CD14-positive monocyte (primary cell): ENCODE measurements around the gene HPS1. TPM values are rescaled to one million over a fixed set of nuclear protein-coding genes. Genes with fewer than 3 reads are reported as not detected.

Source experiments
- DNase-seq, 3 donors: peaks; one replicate each; pipeline ENCODE4 v3.0.0-alpha.2; 2011 to 2022
- H2AFZ ChIP-seq: 2 replicates; pipeline ENCODE4 v1.6.0; 2012; ENCODE audit warnings: mild to moderate bottlenecking, low read depth, low read length, inconsistent platforms; ENCODE audit not compliant: insufficient read depth, poor library complexity, severe bottlenecking
- H3K27ac ChIP-seq, 2 donors: 1 replicate in 1 of 2; 2 replicates in 1 of 2; pipeline ENCODE4 v1.5.1; 2012 to 2013; ENCODE audit warnings: low read length in 2 of 2, control low read depth in 1 of 2, inconsistent platforms in 1 of 2, low read depth in 1 of 2, mild to moderate bottlenecking in 1 of 2
- H3K27me3 ChIP-seq, 2 donors: one replicate each; pipeline versions ENCODE4 v1.6.0 to v1.6.1; 2011 to 2013; ENCODE audit warnings: low read length in 2 of 2; ENCODE audit not compliant: control insufficient read depth in 2 of 2, insufficient read depth in 2 of 2
- H3K36me3 ChIP-seq, 2 donors: replicated peaks in 1 of 2; 1 replicate in 1 of 2; 2 replicates in 1 of 2; pipeline versions ENCODE4 v1.5.1 to v1.6.1; 2012 to 2013; ENCODE audit warnings: low read length in 2 of 2, control low read depth in 1 of 2, inconsistent platforms in 1 of 2, mild to moderate bottlenecking in 1 of 2; ENCODE audit not compliant: insufficient read depth in 2 of 2, control insufficient read depth in 1 of 2
- H3K4me1 ChIP-seq, 2 donors: 1 replicate in 1 of 2; 2 replicates in 1 of 2; pipeline versions ENCODE4 v1.5.1 to v1.6.1; 2012 to 2013; ENCODE audit warnings: low read length in 2 of 2, control low read depth in 1 of 2, inconsistent platforms in 1 of 2, mild to moderate bottlenecking in 1 of 2, moderate library complexity in 1 of 2; ENCODE audit not compliant: insufficient read depth in 2 of 2, control insufficient read depth in 1 of 2
- H3K4me2 ChIP-seq: replicated peaks from 2 replicates; pipeline ENCODE3; 2012; ENCODE audit warnings: low read length, moderate library complexity, mild to moderate bottlenecking; ENCODE audit not compliant: poor library complexity, severe bottlenecking; ENCODE audit errors: extremely low read depth
- H3K4me3 ChIP-seq, 3 experiments: fragments of 200-600 bp in 1 of 3; sonication (generic) in 1 of 3; replicated peaks in 1 of 3; 1 replicate in 2 of 3; 2 replicates in 1 of 3; pipeline ENCODE4 v1.5.1; 2011 to 2013; ENCODE audit warnings: low read length in 3 of 3, mild to moderate bottlenecking in 3 of 3, control low read depth in 2 of 3, low read depth in 2 of 3, inconsistent platforms in 1 of 3, moderate library complexity in 1 of 3
- H3K79me2 ChIP-seq: 2 replicates; pipeline ENCODE4 v1.6.0; 2012; ENCODE audit warnings: mild to moderate bottlenecking, control low read depth, inconsistent platforms, low read length, moderate library complexity; ENCODE audit not compliant: insufficient read depth
- H3K9ac ChIP-seq: 2 replicates; pipeline ENCODE4 v1.6.0; 2017; ENCODE audit warnings: low read length, mild to moderate bottlenecking; ENCODE audit not compliant: insufficient read depth, poor library complexity, severe bottlenecking
- H3K9me3 ChIP-seq, 2 donors: replicated peaks in 1 of 2; 1 replicate in 1 of 2; 2 replicates in 1 of 2; pipeline versions ENCODE4 v1.5.1 to v1.6.1; 2012 to 2013; ENCODE audit warnings: low read length in 2 of 2, control low read depth in 1 of 2; ENCODE audit not compliant: control insufficient read depth in 1 of 2, insufficient read depth in 1 of 2
- H4K20me1 ChIP-seq: 2 replicates; pipeline ENCODE4 v1.6.0; 2012; ENCODE audit warnings: mild to moderate bottlenecking, low read length, control low read depth, moderate library complexity; ENCODE audit not compliant: insufficient read depth
- H3K27ac Mint-ChIP-seq, 7 donors: one replicate each; pipeline ENCODE4 v1.8.0; 2020; ENCODE audit warnings: mild to moderate bottlenecking in 7 of 7, mixed read lengths in 7 of 7, moderate library complexity in 6 of 7, inconsistent platforms in 2 of 7
- H3K27me3 Mint-ChIP-seq, 3 donors: one replicate each; pipeline ENCODE4 v1.8.0; 2021 to 2022; ENCODE audit warnings: low read depth in 3 of 3, mild to moderate bottlenecking in 3 of 3, mixed read lengths in 3 of 3, moderate library complexity in 3 of 3, inconsistent platforms in 1 of 3
- H3K36me3 Mint-ChIP-seq, 2 donors: one replicate each; pipeline ENCODE4 v1.8.0; 2020; ENCODE audit warnings: mixed read lengths in 2 of 2, inconsistent platforms in 1 of 2, mild to moderate bottlenecking in 1 of 2
- H3K4me1 Mint-ChIP-seq: one replicate; pipeline ENCODE4 v1.8.0; 2020; ENCODE audit warnings: mild to moderate bottlenecking, mixed read lengths
- H3K4me3 Mint-ChIP-seq, 2 donors: one replicate each; pipeline ENCODE4 v1.8.0; 2020; ENCODE audit warnings: mild to moderate bottlenecking in 2 of 2, mixed read lengths in 2 of 2, moderate library complexity in 1 of 2
- H3K9me3 Mint-ChIP-seq, 7 donors: one replicate each; pipeline ENCODE4 v1.8.0; 2020 to 2022; ENCODE audit warnings: mixed read lengths in 7 of 7, mild to moderate bottlenecking in 6 of 7, moderate library complexity in 6 of 7, inconsistent platforms in 2 of 7
- CTCF ChIP-seq: fragments of 200-600 bp; IDR thresholded peaks from one replicate; pipeline ENCODE4 v1.8.0; 2022; ENCODE audit warnings: antibody characterized with exemption, mild to moderate bottlenecking
- WGBS: methylation state at CpG from one replicate; pipeline ENCODE4 v1.1.5; 2013; ENCODE audit warnings: missing lambda C conversion rate; ENCODE audit not compliant: insufficient coverage; 5-methylcytosine and 5-hydroxymethylcytosine counted together
- intact Hi-C, 2 donors: fragments of 100-400 bp; cut with micrococcal nuclease; formaldehyde crosslinking; loops; one replicate each; pipeline versions ENCODE4 v1.15.0 to v1.15.1; 2023
- polyA plus RNA-seq, 3 donors: library from polyadenylated mRNA; depleted of rRNA in 1 of 3; unstranded in 2 of 3; stranded (reverse) in 1 of 3; fragments of 300-500 nt in 2 of 3; fragments of >200 nt in 1 of 3; fragmentation: Illumina TruSeq in 2 of 3; gene quantifications; 1 replicate in 2 of 3; 2 replicates in 1 of 3; pipeline ENCODE4 v1.2.3, GENCODE V29; 2012 to 2021

The HPS1 gene
- polyA plus RNA-seq, 3 donors = 73.0 to 135 (median 85.2) TPM

GRCh38 chr10:98404571-98405359, 42.0 kb downstream of the HPS1 start:
- Histone ChIP-seq H3K79me2 (no peaks in the 10 kb centered on the region), H3K9ac (no peak overlapping the region), H3K36me3 (no peaks in the 10 kb centered on the region), H3K27me3 (no peaks in the 10 kb centered on the region), H3K4me1 (no peaks in the 10 kb centered on the region), H3K9me3 (no peaks in the 10 kb centered on the region), H3K27ac (no peak overlapping the region), H2AFZ (no peak overlapping the region), H4K20me1 (no peaks in the 10 kb centered on the region), H3K4me3 (no peak overlapping the region), H3K4me2 (no peak overlapping the region)
- intact Hi-C loops = no loop called here
- Mint-ChIP-seq H3K27ac (no peak overlapping the region), H3K9me3 (peaks cover 0 to 2% (median 0%) of the 10 kb centered on the region in 7 donors), H3K36me3 (peaks cover 0 to 8% of the 10 kb centered on the region in 2 donors), H3K4me3 (no peak overlapping the region), H3K4me1 (no peaks in the 10 kb centered on the region), H3K27me3 (peaks cover 0 to 5% (median 5%) of the 10 kb centered on the region in 3 donors)
- TF ChIP-seq CTCF = no peak
- no peak for DNase-seq
- WGBS = 88% methylated on average over 7 of the region's 8 CpGs

- no peaks in the 10 kb centered on the region for H3K79me2 ChIP-seq
- H2AFZ ChIP-seq = no peak overlapping the region
- no peak for TF ChIP-seq CTCF
- no peaks in the 10 kb centered on the region for H3K4me1 ChIP-seq
- no peaks in the 10 kb centered on the region for H3K36me3 ChIP-seq
- Mint-ChIP-seq H3K36me3 (peaks cover 0 to 8% of the 10 kb centered on the region in 2 donors), H3K4me1 (no peaks in the 10 kb centered on the region), H3K27ac (peak overlapping the region in 1 of 7 donors; percentile 53), H3K27me3 (peaks cover 0 to 8% (median 5%) of the 10 kb centered on the region in 3 donors), H3K4me3 (no peak overlapping the region), H3K9me3 (peaks cover 0 to 2% (median 0%) of the 10 kb centered on the region in 7 donors)
- H3K4me3 ChIP-seq = no peak overlapping the region
- no peaks in the 10 kb centered on the region for H3K9me3 ChIP-seq
- no peaks in the 10 kb centered on the region for H4K20me1 ChIP-seq
- H3K4me2 ChIP-seq = no peak overlapping the region
- DNase-seq = no peak
- no peak overlapping the region for H3K9ac ChIP-seq
- WGBS = 87% methylated on average over 4 of the region's 7 CpGs
- intact Hi-C loops = no loop called here
- no peak overlapping the region for H3K27ac ChIP-seq
- H3K27me3 ChIP-seq = no peaks in the 10 kb centered on the region
These were observed 42.8 kb downstream of the HPS1 start for GRCh38 chr10:98403812-98404504.
